GM21723 (cell line): ENCODE results near the gene PUS10.

Experiments
- ATAC-seq: cut with Tn5 transposase; IDR thresholded peaks from one replicate; pipeline ENCODE4 v1.9.1; 2021; ENCODE audit warnings: mild to moderate bottlenecking, moderate library complexity; ENCODE audit not compliant: unreplicated experiment

The PUS10 gene

GRCh38 chr2:60972889-60973656 is 45.0 kb downstream of the PUS10 start:
- peak; percentile 2 for ATAC-seq

- peak; percentile 73 for ATAC-seq
Measured at GRCh38 chr2:60966507-60967405, 51.3 kb downstream of the PUS10 start.

- ATAC-seq: no peak
Measured at GRCh38 chr2:60965499-60965785, 52.6 kb downstream of the PUS10 start.

GRCh38 chr2:60964651-60965498 is 53.2 kb downstream of the PUS10 start:
- ATAC-seq: no peak

- no peak for ATAC-seq
Measured at GRCh38 chr2:60963190-60963589, 54.9 kb downstream of the PUS10 start.

GRCh38 chr2:60962528-60962927 is 55.5 kb downstream of the PUS10 start:
- no peak for ATAC-seq

GRCh38 chr2:60961457-60961856 is 56.6 kb downstream of the PUS10 start:
- ATAC-seq: no peak

- ATAC-seq: no peak
Measured at GRCh38 chr2:60960706-60961105, 57.3 kb downstream of the PUS10 start.

- ATAC-seq: no peak
Measured at GRCh38 chr2:60959501-60959900, 58.6 kb downstream of the PUS10 start.

- no peak for ATAC-seq
Measured at GRCh38 chr2:60958800-60959199, 59.3 kb downstream of the PUS10 start.

GRCh38 chr2:60958361-60958760 is 59.7 kb downstream of the PUS10 start:
- no peak for ATAC-seq

- ATAC-seq: no peak
Measured at GRCh38 chr2:60957643-60958042, 60.4 kb downstream of the PUS10 start.

- ATAC-seq: no peak
Measured at GRCh38 chr2:60957224-60957623, 60.8 kb downstream of the PUS10 start.

GRCh38 chr2:60954139-60954538 is 63.9 kb downstream of the PUS10 start:
- no peak for ATAC-seq

- no peak for ATAC-seq
Measured at GRCh38 chr2:60948926-60949579, 69.0 kb downstream of the PUS10 start.

GRCh38 chr2:60948161-60948560 is 69.9 kb downstream of the PUS10 start:
- ATAC-seq: no peak

GRCh38 chr2:60947056-60947455 is 71.0 kb downstream of the PUS10 start:
- no peak for ATAC-seq

GRCh38 chr2:60945341-60945740 is 72.7 kb downstream of the PUS10 start:
- ATAC-seq: no peak

GRCh38 chr2:60939622-60940021 is 78.4 kb downstream of the PUS10 start:
- ATAC-seq: no peak

- ATAC-seq: no peak
Measured at GRCh38 chr2:60938301-60938700, 79.8 kb downstream of the PUS10 start.

- no peak for ATAC-seq
Measured at GRCh38 chr2:60936757-60937156, 81.3 kb downstream of the PUS10 start.
